Mammary epithelial cell (primary cell): Measurements from ENCODE around the gene KPNB1.

Experiments
- EZH2 ChIP-seq: IDR thresholded peaks from 2 replicates; pipeline ENCODE4 v1.6.1; 2012; ENCODE audit warnings: low read length, inconsistent platforms, borderline replicate concordance
- TF ChIP-seq, protein P1 (sequence below), 2 donors: IDR thresholded peaks in 1 of 2; conservative IDR thresholded peaks in 1 of 2; 2 replicates each; pipeline ENCODE4 v1.5.1; 2011 to 2012; ENCODE audit warnings: inconsistent platforms in 2 of 2, low read length in 2 of 2, mild to moderate bottlenecking in 2 of 2, control low read depth in 1 of 2, low read depth in 1 of 2; ENCODE audit not compliant: insufficient read depth in 1 of 2; ENCODE audit errors: extremely low read depth in 1 of 2

DNA sequence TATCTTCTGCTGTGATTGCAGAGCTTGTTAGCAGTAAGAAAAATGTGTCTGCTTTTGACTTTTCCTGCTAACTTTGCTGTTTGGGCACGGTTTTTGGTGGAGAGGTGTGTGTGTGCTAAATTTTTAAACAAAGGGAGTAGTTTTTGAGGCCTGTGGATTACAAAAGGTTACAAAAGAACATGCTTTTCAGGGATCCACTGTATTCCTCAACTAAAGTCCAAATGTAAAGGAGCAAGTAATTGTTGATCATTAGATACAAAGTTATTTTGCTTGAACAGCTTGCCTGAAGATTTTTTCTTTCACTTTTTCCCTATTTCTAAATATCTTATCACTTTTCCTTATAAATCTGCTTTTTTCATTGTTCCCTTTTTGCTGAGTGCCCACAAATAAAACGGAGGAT, 2.0 kb downstream of the KPNB1 start:
- TF ChIP-seq, protein P1, sequence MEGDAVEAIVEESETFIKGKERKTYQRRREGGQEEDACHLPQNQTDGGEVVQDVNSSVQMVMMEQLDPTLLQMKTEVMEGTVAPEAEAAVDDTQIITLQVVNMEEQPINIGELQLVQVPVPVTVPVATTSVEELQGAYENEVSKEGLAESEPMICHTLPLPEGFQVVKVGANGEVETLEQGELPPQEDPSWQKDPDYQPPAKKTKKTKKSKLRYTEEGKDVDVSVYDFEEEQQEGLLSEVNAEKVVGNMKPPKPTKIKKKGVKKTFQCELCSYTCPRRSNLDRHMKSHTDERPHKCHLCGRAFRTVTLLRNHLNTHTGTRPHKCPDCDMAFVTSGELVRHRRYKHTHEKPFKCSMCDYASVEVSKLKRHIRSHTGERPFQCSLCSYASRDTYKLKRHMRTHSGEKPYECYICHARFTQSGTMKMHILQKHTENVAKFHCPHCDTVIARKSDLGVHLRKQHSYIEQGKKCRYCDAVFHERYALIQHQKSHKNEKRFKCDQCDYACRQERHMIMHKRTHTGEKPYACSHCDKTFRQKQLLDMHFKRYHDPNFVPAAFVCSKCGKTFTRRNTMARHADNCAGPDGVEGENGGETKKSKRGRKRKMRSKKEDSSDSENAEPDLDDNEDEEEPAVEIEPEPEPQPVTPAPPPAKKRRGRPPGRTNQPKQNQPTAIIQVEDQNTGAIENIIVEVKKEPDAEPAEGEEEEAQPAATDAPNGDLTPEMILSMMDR (conservative IDR thresholded peaks at IDR 0.05 in 1 of 2, IDR thresholded peaks at IDR 0.05 in 1 of 2; ENCODE audit: extremely low read depth in 1 of 2, insufficient read depth in 1 of 2, low read depth in 1 of 2, low read length in 2 of 2) = no peak
- TF ChIP-seq EZH2 = no peak
